GM19467 (cell line): ENCODE results near the gene FAM184A.
A peak's percentile ranks its signal among the peaks of the same experiment; 100 is the strongest.

Source experiments
- ATAC-seq: cut with Tn5 transposase; IDR thresholded peaks from one replicate; pipeline ENCODE4 v1.9.1; 2021; ENCODE audit warnings: mild to moderate bottlenecking, moderate library complexity; ENCODE audit not compliant: unreplicated experiment

The FAM184A gene

DNA sequence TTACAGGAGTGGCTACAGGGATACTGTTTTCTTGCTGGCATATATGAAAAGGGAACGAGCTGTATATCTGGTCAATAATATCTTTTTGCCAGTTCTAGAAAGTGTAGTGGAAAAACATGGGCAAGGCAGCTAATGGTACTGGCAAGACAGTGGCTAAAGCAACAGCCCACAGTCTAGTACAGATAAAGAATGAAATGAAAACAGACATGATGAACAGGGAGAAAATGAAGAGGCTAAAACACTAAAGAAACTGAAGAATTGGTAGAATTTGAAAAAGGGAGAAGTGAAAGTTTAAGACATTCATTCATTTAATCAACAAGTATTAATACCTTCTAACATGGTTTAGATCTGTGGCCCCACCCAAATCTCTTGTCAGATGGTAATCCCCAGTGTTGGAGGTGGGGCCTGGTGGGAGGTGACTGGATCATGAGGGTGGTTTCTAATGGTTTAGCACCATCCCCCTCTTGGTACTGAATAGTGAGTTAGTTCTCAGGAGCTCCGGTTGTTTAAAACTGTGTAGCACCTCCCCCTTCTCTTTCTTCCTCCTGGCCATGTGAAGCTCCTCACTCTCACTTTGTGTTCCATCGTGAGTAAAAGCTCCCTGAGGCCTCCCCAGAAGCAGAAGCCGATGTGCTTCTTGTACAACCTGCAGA, 18.1 kb downstream of the FAM184A start:
- ATAC-seq: no peak

DNA sequence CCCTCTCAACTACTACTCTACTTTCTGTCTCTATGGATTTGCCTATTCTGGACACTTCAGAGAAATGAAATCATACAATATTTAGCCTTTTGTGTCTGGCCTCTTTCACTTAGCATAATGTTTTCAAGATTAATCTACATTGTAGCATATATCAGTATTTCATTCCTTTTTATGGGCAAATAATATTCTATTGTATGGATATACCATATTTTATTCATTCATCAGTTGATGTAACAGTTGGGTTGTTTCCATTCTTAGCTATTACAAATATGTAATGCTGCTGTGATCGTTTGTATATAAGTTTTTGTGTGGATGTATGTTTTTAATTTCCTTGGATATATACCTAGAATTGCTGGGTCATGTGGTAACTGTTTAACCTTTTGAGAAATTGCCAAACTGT, 23.4 kb downstream of the FAM184A start:
- ATAC-seq: no peak

DNA sequence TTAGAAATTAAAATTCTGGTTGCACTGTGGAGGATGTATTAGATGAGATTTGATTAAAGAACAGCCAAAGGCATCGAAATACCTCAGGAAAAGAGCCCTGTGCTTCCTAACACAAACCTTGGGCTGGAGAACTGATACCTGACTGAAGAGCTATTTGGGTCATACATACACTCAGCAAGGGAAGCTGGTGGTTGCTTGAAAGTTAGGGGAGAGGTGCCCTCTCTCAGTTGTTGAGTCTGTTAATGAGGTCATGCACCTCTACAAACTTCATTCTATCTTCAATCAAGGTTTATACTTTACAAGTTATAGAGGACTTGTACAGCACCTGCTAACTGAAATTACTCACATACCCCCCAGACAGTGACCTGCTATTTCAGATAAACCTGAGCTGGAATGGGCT, 25.5 kb downstream of the FAM184A start:
- ATAC-seq: peak; percentile 46

- peak; percentile 82 for ATAC-seq
Measured at GRCh38 chr6:119052292-119052889, 26.1 kb downstream of the FAM184A start.

DNA sequence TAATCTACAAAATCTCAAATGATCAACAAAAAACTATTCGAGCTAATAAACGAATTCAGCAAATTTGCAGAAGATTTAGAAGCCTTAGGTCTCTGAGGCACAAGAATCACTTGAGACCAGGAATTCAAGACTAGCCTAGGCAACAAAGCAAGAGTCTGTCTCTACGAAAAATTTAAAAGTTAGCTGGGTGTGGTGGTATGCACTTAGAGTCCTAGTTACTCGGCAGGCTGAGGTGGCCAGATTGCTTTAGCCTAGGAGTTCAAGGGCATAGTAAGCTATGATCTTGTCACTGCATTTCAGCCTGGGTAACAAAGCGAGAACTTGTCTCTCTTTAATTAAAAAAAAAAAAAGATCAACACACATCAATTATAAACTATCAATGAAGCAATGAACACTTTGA, 34.2 kb downstream of the FAM184A start:
- no peak for ATAC-seq

DNA sequence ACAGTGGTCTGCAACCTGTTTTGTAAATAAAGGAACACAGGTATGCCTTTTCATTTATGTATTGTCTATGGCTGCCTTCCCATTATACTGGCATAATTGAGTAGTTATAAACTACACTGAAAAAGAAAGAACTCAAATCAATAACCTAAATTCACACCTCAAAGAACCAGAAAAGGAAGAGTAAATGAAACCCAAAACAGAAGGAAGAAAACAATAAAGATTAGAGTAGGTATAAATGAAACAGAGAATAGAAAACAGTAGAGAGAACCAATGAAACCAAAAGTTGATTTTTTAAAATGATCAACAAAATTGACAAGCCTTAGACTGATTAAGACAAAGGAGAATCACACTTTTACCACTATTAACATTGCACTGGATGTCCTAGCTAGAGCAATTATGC, 34.7 kb downstream of the FAM184A start:
- peak; percentile 80 for ATAC-seq

DNA sequence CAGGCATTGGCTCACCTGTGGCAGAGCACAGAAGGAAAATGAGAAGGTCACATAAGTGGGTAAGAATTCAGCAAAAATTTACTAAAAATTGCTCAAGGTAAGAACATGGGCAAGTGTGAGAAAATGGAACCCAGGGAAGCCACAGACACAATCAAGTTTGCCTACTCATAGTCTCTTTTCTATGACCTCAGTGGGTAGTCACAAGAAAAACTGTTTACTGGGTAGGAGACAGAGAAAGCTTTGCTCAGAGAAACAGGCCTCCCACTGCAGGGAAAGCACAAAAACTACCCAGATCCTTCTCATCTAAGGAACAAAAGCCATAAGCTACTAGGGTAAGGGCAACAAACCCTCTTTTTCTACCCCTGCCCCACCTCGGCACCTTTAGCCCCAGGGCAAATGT, 35.2 kb downstream of the FAM184A start:
- no peak for ATAC-seq

GRCh38 chr6:119040636-119041035, 37.8 kb downstream of the FAM184A start:
- ATAC-seq: no peak

DNA sequence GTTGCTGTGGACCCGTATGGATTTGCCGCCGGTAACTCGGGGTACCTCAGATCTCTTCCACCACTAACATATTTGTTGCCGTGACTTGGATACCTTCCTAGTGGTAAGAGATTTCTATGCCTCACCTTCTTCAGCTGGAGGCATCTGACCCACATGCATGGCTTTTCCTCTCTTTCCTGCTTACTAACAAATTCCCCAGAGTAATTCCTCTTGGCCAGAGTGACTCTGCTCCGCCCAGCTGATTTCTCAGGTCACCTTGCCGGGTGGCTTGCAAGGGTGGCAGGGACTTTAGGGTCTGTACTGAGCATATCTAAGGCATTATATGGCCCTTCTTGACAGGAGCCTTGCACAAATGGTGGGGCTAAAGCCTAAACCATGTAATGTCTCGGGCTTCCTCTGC, 38.2 kb downstream of the FAM184A start:
- ATAC-seq: no peak

GRCh38 chr6:119037941-119038623, 40.4 kb downstream of the FAM184A start:
- no peak for ATAC-seq

- ATAC-seq: no peak
Measured at GRCh38 chr6:119037264-119037663, 41.2 kb downstream of the FAM184A start.

DNA sequence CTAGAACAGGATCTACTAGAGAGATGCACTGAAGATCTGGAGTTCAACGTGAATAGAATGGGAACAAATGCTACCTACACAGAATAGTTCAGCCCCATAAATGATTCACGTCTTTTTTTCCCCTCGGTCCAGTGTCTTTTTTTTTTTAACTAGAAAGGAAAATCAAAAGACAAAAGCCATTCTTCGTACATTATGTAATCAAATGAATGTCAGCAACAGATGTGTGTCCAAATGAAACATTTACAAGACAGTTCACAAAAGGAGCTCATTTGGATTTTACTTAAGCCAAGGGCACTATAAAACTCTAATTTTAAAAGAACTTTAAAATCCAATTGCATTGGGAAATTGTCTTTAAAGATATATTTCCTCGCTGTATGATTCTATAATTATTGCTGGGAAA, 42.4 kb downstream of the FAM184A start:
- no peak for ATAC-seq

- no peak for ATAC-seq
Measured at GRCh38 chr6:119035459-119035858, 43.0 kb downstream of the FAM184A start.

- no peak for ATAC-seq
Measured at GRCh38 chr6:119034827-119035458, 43.5 kb downstream of the FAM184A start.

- ATAC-seq: no peak
Measured at GRCh38 chr6:119032428-119032827, 46.0 kb downstream of the FAM184A start.

DNA sequence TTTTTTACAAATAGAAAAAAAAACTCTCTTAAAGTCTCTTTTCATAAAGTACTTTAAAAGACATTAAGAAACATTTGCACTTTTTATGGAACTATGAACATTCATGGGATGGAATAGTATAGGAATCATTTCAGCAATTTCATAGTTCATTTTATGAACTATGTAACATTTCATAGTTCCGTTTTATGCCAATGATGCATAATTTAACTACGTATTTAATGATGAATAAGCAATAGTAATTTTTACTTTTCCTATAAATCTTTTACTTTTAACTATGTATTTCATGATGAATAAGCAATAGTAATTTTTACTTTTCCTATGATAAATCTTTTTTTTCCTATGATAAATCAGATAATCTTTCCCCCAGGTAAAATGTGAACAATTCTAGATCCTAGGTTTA, 47.7 kb downstream of the FAM184A start:
- ATAC-seq: no peak

DNA sequence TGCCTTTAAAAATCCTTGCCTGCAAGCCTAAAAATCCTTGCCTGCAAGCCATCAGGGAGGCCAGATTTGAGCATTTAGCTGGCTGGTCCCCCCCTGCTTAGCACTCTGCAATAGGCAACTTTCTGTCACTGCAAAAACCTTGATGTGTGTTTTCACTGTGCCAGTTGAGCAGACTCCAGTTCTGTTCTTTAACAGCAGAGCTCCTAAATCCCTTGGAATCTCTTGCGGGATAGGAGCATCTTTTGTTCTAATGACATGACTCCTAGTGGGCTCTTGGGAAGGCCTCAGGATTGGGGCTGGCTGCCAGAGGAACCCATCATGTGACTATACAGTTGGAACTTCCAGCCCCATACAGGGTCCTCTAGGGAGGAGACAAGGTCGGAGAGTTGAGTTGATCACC, 50.4 kb downstream of the FAM184A start:
- no peak for ATAC-seq

- ATAC-seq: no peak
Measured at GRCh38 chr6:119027465-119027864, 51.0 kb downstream of the FAM184A start.

GRCh38 chr6:119026822-119027221, 51.6 kb downstream of the FAM184A start:
- no peak for ATAC-seq

DNA sequence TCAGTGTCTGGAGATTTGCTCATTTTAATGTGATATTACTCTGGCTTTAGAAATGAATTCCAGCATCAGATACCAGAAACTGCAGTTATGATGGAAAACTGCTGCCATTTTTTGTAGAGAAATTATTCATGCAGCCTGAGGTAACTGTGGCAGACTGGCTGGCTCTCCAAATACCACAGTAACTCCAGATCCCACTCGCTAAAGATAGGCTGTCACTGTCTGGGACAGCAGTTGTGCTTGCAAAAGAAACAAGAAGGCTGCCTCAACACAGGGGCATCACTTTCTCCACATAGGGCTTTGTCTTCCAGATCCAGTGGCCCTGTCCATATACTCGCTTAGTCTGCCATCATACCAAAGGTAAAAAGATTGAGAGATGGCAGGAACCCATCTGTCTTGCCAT, 52.7 kb downstream of the FAM184A start:
- ATAC-seq: no peak

DNA sequence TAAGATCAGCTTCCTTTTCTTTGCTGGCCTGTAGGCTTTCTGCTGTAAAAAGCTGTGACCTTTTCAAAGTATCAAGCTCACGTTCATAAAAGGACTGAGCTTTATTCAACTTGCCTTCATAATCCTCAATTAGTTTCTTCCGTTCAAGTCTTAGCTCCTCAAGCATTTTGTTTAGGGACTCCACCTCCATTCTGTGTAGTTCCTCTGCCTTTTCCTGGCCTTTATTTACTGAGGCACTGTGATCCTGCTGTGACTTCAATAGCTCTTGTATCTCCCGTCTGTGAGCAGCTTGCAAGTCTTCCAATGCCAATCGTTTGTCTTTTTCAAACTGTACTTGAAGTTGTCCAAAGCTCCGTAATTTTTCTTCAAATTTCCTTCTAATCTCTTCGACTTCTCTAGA, 54.4 kb downstream of the FAM184A start:
- ATAC-seq: no peak

GRCh38 chr6:119022796-119023195, 55.7 kb downstream of the FAM184A start:
- no peak for ATAC-seq
